ENCODE results near the gene RCHY1.
"Not testable (repeated sequence)": the region's sequence is repeated elsewhere in the genome, so short reads cannot be mapped to it uniquely, and the experiment has no call there.

- not testable (repeated sequence) for TF ChIP-seq POLR2AphosphoS5 (IDR thresholded peaks at IDR 0.05; ENCODE audit: borderline replicate concordance, low read depth, low read length); EZH2 (IDR thresholded peaks at IDR 0.05)
Measured at GRCh38 chr4:75509592-75509991, 4.6 kb downstream of the RCHY1 start.

Data from SK-N-MC (cell line).